Measurements from ENCODE around the gene DCDC1.
"Not testable (repeated sequence)": the region's sequence is repeated elsewhere in the genome, so short reads cannot be mapped to it uniquely, and the experiment has no call there.

The DCDC1 gene

DNA sequence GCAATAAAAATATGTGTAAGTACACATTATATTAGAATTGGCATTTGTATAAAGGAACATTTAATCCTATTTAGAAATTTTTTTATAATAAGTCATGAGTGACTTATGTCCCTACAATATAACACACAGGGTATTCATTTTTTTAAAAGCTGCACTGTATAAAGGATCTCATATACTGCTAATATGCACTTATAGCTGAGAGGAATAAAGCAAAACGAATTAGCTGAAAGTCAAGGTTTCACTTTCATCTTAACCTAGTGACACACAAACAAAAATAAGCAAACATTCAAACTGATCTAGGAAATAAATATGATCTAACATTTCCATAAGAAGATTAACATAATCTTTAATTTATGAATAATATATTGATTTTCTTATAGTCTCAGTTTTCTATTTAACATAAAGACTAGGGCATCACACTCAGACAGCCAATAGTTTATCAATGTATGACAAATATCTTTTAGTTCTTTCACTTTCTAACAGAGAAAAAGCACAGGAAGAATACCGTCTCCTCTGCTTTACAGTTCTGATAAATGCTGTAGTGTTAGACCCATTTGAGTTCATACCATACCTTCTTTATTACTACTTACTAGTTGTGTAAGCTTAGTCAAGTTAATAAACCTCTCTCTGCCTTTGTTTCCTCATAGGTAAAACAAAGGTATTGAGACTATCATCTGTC is 42.9 kb downstream of the DCDC1 start:
- no peak for DNase-seq (ENCODE audit: low read depth)

DNA sequence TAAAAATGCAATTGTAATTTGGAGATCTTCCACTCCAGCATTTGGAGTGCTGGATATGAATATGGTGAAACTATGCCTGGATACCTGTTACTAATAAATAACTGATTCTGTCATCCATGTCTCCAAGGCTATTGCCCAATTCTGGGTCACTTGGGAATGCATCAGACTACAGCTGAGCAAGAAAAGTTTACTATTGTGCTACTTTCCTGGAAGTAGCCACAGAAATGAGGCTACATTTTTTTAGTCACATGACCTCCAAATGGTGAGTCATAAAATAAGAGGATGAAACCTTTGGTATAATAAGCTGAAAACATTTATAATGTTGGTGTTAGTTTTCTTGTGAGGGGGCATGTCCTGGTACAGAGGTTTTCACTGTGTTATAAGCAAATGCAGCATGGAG is 44.4 kb downstream of the DCDC1 start:
- DNase-seq (ENCODE audit: low read depth): no peak

DNA sequence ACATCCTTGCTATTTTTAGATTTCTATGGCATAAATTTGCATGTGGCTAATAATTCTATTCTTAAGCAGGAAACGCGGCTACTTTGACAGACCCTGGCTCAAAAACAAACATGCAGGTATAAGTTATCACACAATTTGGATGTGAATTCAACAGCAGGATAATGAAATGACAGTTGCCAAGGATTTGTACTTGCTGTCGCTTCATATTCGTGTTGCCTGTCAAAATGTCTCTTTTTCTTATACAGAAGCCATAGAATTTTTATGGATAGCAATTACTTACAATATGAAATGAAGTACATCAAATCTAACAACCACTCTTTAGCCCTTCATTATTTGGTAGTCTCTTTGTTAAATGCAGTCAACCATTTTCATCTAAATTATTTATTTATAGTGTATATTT is 46.4 kb downstream of the DCDC1 start:
- DNase-seq (ENCODE audit: low read depth): no peak

DNA sequence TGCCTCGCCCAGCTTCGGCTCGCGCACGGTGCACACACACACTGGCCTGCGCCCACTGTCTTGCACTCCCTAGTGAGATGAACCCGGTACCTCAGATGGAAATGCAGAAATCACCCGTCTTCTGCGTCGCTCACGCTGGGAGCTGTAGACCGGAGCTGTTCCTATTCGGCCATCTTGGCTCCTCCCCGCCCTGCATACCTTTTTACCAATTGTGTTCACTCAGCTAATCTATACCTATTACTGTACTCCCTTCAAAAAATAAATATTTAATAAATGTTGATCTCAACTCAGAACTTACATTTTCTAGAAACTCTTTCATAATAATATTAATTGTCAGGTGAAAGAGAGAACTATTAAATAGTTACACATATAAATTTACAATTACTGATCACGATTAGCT is 48.0 kb downstream of the DCDC1 start:
- not testable (repeated sequence) for DNase-seq (ENCODE audit: low read depth)

DNA sequence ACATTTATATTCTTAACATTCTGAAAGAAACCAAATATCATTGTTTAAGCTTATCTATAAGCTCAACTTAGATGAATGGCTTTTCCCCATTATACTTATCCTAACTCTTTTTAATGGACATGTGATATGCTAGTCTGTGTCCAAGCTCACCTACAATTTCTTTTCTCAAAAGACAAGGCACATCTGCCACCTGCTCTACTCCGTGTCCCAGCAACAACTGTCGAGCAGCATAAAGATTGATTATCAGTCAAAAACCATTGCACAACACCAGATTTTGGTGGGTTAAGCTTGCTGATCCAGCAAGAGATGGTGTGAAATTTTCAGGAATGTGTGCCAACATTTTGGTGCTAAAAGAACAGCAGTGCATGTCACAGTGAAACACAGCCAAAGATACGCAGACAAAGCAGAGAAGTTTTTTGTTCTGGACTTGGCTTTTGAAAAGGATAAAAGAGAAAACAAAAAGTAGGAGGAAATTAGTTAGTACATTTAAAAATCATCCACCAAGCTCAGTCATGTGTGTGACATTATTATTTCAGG is 65.8 kb downstream of the DCDC1 start:
- no peak for DNase-seq (ENCODE audit: low read depth)

DNA sequence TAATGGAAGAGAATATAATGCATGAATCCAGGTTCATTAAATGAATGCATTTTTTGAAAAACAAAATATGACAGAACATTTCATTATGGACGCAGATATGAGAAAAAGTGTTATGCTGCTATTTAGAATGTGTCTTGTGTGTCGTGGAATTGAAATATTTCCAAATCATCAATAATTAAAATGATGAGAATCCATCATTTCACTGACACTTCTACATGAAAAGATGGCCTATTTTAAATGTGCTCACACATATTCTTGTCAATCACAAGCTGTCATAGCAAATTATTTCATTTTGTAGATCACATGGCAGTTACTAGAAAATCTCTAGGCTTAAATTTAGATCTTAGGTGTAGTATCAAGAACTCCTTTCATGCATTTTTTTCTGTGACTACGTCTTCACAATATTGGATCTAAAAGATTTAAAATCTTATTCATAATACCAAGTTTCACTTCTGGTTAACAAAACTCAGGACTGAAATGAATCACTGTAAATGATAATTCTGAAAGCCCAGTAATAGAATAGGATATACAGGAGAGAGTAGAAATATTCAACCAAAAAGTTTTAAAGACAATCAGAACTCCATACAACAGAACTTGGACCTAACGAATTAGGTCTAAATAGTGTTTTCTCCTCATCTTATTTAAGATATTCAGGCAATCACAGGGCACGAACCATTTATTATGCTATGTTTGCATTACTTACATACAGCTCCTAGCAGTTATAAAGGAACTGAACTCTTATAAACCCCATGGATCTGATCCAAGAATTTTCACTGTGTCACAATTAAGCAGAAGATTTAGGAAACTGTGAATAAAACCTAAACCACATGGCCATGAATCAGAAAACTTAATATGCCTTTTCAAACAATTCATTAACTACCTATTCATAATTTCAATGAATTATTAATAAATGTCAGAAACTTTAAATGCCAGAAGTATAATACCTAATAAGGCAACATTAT is 67.7 kb downstream of the DCDC1 start:
- DNase-seq (ENCODE audit: low read depth): no peak

DNA sequence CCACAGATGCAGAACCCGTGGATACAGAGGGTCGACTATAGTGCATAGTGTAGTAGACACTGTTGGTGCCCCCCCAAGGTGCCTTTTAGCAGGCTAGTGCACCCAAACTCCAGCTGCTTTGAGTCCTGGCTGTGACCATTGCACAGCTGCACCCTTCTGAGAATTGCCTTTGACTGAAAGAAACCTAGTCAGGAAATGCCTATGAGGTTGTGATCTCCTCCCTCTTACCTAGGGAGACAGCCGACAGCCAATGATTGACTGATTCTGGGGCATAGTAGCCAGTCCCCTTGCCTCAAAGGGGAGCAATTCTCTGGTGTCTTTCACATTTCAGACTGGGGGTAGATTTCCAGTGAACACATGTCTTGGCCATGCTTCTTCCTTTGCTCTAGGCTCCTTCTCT is 74.2 kb downstream of the DCDC1 start:
- DNase-seq (ENCODE audit: low read depth): no peak

DNA sequence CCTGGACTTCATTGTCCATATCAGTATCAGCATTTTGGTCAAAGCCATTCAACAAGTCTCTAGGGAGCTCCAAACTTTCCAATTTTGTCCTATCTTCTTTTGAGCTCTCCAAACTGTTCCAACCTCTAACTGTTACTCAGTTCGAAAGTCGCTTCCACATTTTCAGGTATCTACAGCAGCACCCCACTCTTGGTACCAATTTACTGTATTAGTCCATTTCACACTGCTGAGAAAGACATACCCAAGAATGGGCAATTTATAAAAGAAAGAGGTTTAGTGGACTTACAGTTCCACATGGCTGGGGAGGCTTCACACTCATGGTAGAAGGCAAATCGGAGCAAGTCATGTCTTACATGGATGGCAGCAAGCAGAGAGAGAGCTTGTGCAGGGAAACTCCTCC is 96.0 kb downstream of the DCDC1 start:
- not testable (repeated sequence) for DNase-seq (ENCODE audit: low read depth)

DNA sequence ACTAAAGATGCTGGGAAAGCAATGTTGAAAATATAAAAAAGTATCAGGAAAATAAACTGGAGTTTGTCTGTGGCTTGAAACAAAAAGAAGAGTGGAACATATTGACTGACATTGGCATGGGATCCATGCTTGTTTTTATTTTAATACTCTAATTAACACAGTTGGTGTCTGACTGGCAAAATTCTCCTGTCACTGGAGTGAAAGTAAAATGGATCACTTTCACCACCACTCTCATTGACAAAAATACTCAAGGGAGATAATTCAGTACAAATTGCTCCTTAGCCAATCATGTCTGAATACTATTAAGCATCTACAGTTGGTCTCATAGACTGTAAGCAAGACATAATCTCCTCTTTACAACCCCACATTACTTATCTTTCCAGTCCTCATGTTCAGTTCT is 101.8 kb downstream of the DCDC1 start:
- DNase-seq (ENCODE audit: low read depth): no peak

DNA sequence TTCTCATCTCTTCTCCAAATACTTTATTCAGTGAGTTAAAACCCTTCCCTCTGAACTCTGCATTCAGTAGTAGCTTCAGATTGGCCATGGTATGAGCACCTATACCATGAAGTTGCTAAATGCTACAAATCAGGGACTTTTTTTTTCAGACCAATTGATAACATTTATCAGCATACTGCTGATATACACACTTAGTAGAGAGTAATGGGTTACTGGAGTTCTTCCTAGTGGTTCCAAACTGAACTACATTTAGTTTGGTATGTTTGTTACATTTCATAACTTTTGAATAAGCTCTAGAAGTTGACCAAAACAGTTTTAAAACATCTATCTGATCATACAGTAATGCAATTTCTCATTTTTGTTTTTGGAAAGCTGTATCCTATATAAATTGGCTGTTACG is 104.7 kb downstream of the DCDC1 start:
- DNase-seq (ENCODE audit: low read depth): no peak

DNA sequence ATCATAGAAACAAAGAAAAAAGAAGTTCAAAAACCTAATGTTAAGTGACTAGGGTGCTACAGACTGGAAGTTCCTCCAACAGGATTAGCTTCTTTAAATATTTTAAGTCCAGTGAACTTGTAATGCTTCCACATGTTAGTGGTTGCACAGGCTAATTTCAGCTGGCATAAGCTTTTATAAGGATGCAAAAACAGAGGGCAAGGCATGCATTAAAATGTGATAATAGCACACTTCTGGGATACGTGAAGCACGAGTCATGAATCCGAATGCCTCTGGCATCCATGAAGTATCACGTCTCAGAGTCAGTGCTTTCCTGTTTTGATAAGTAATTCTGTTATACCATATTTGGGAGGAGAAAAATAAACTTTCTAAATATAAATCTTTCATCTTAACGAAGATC is 106.8 kb downstream of the DCDC1 start:
- no peak for DNase-seq (ENCODE audit: low read depth)

DNA sequence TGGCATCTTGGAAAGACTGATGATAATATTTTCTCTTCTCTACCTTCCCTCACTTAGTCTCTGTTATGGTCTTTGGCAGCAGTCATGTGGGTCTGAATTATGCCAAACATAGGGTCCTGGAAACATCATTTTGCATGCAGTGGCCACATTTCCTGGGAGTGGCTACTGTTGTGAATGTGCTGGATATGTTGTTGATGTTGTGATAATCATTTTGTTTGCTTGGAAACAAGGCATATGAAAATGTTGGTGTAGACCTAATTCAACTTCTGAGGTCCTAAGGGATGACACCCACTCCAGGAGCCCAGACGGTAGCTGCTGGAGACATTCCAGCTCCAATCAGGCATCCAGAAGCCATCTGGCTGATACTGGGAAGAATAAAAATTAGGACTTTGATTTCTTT is 109.7 kb downstream of the DCDC1 start:
- DNase-seq (ENCODE audit: low read depth): no peak

DNA sequence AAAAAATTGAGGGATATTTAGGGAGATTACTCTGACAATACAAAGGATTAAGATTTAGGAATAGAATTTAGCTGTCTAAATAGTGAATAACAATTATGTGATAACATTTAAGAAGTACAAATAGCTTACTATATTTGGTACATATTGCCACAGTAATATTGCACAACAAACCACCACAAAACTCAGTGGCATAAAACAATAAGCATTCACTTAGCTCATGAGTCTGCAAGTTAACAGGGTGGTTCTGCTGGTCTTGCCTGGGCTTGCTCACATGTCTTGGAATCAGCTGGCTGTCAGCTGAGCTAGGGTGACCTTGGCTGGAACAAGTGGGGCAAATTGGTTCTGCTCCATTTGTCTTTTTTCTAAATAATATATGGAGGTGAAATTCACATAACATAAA is 115.1 kb downstream of the DCDC1 start:
- no peak for DNase-seq (ENCODE audit: low read depth)

DNA sequence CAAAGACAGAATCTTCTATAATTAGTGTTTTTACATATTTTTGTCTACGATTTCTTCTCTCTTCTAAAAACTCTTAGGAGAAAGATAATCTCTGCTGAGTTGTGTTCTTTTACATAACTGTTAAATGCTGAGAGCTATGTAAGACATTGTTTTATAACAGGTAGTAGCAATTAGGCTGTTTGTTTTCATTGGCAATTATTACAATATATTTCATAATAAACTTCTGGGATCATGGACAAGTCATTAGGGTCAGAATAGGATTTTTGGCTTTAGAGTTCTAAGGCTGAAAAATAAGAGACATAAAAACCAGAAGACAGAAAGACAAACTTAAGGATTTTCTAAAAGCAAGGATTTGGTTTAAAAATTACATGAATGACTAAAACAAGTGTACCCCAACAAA is 120.8 kb downstream of the DCDC1 start:
- no peak for DNase-seq (ENCODE audit: low read depth)

DNA sequence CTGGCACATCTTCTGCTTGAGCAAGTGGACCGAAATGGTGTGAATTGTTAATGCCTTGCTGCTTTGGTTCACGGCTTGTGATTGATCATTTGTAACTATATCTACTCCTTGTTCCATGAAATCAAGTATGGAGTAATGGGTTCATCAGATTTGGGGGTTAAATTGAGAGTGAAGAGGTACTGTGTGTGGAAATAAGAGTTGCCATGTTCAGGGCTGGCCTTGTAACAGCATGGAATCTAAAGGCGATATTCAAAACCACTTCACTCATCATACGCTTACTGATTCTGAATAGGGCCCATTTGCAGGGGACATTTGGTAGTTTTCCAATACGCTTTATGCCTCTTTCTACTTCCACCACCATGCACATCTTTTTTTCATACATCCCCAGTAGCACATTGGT is 122.2 kb downstream of the DCDC1 start:
- DNase-seq (ENCODE audit: low read depth): no peak

DNA sequence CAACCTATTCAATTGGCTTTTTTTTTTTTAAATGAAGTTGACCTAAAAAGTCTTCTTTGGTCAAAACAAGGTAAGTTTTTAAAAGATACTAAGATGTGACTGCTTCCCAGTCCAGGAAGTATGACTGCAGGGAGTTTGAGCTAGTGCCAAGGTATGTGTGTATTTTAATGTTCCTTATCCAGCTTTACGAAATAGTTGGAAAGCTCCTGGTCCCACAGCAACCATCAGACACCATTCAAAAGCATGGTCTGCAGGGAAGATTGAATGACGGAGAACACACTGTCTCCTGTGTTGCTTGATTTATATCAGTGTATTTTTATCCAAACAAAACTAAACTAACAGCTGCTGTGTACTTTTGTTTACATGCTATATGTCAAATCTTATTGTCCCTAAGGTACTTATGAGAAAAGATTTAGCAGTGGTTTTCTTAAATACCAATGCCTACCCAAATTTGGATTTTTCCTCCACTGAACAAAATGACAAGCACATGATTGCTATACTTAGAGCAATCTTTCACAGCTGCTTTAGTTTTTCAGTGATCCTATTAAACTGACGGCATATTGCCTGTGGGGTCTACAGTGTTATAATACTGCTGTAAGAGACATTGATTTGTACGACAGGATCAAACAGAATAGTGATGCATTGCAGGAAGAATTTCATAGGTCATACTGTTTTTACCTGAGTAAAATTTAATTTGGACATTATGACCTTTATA is 122.9 kb downstream of the DCDC1 start:
- DNase-seq (ENCODE audit: low read depth): no peak

DNA sequence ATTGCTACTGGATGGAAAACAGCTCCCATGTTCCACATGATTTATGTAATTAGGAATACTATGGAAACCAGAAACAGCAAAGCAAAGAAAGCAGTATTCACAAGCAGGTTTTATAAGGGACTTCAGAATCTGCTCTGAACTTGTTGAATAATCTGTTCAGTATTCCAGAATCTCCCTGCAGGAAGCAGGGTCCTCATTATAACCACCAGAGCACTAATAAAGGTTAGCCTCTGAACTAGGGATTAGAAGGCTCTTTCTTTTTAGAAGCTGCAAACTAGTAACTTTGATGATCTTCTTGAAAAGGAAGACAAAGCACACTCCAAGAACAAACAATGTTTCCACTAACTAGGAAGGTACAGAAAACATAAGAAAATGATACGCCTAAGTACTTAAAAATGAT is 125.8 kb downstream of the DCDC1 start:
- no peak for DNase-seq (ENCODE audit: low read depth)

DNA sequence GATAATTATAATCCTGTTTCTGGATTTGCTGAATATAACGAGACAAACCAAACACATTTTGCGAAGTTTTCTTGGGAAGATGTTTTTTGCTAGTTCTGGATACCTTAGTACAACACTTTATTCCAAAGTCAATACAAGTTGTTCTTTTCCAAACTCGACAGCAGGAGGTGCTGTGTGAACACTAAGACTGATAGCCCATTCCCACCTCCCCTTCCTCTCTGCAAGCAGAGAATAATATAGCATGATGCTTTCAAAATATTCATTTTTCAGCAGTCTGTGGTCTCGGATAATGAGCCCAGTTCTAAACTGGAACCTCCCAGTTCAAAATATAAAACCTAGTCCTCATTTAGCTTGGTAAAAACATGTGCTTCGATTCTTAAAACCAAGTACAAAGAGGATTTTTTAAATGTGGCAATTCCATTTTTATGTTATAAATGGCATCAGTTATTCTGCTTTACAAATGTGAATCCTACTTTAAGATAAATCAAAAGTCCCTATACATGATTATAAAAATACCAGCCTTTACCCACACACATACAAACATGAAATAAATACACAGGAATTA is 129.1 kb downstream of the DCDC1 start:
- no peak for DNase-seq (ENCODE audit: low read depth)

DNA sequence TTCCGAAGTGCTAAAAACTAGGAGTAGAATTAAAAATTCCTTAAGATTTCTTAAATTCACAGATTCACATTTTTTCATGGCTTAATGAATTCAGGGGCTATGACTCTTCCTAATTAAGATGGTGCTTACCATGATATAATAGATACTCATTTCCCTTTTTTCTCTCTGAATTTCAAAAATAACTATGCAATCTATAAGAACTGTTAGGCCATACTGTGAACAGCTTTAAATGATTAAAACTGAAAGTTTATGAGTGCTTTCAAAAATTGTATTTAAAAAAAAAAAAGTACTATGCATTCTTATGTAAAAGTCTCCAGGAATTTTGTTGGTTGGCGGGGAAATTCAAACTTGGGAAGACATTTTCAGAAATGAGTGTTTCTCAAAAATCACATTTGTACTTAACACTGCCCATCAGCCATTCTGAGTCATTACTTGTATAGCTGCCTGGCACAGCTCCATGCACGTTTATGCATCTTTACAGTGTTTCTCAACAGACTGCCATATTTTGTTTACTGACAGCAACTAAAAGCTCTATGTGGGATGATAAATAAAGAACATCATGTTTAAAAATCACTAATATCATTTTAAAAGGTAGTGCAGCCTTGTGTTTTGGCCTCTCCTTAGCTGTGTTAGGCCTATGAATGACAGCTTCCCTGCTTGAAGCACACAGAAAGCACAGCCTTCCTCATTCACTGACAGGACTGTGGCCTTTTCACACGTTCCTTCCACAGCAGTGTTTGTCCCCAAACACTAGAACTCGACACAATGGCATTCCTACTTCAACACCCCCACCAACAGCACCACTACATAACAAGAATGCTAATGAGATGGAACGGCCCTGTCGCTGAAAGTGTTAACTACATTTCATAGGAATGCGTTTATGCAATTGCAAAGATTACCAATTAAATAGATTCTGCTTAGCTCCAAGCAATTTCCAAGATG is 131.4 kb downstream of the DCDC1 start:
- DNase-seq (ENCODE audit: low read depth): no peak

DNA sequence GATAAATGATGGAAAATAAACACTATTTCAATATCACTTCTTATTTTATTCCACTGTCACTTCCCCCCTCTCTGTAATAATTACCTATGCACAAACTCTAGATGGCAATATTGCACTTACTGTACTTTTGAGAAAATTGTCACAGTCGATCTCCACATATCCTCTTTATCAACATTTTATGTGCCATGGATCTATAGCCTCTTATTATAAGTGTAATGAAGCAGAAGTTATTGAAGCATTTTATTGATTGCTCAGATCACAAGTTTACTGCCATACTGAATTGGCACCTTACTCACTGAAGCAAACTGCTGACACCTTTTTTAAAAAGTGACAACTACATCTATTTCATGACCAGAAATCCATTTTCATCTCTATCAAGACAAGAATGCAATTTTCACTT is 133.4 kb downstream of the DCDC1 start:
- no peak for DNase-seq (ENCODE audit: low read depth)

DNA sequence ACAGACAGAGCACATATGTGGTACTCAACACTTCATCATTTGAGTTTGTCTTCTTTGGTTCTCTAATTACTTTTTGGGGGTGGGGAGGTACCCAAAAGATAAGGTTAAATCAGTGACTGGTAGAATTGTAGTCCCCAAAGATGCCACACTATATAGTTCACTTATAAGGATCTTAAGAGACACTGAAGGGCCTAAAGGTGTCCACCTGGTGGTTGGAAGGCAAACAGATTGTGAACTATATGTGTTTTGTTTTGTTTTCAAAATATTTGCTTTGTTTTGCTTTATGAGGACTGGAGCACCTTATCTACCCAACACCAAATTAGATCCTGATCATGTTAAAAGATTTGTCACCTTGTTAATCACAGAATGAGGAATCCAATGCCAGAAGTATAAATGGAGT is 136.1 kb downstream of the DCDC1 start:
- DNase-seq (ENCODE audit: low read depth): no peak

Measured in activated T-cell treated with anti-CD3 and anti-CD28 coated beads for 1 hour (primary cell).